A549 (cell line): ENCODE data around the gene DNAI4. TPM values are rescaled to one million over a fixed set of nuclear protein-coding genes. Genes with fewer than 3 reads are reported as not detected.

Experiments
- ATAC-seq, 2 experiments: fragments of 200-7000 bp in 1 of 2; fragments of >200 bp in 1 of 2; cut with Nextera tagmentation in 1 of 2; cut with Tn5 transposase in 1 of 2; 3 replicates each; pipeline versions ENCODE4 v1.8.0 to v1.9.1; 2018 to 2020; ENCODE audit warnings: mild to moderate bottlenecking in 1 of 2, moderate library complexity in 1 of 2
- CTCF ChIA-PET: fragments of 300-600 bp; sonication (Branson Sonifier 250); formaldehyde crosslinking; extraction: SDS; loops from one replicate; lab custom pipeline; 2021; ENCODE audit warnings: antibody characterized with exemption, inconsistent platforms; lab: Yijun Ruan, JAX
- POLR2A ChIA-PET: fragments of 350-600 bp; formaldehyde crosslinking; extraction: SDS; loops from one replicate; lab custom pipeline; 2021; ENCODE audit warnings: antibody characterized with exemption, inconsistent platforms; lab: Yijun Ruan, JAX
- DNase-seq, 2 experiments: peaks; one replicate each; pipeline versions ENCODE4 v3.0.0 to v3.0.0-alpha.2; 2011 to 2016; ENCODE audit warnings: low read depth in 1 of 2, low spot score in 1 of 2
- FAIRE-seq: peaks from 2 replicates; lab custom pipeline; 2011; peaks lifted over from hg19 to GRCh38; lab: Jason Lieb, UNC
- H3K27ac ChIP-seq, 2 experiments: fragments of >200 bp; sonication (Bioruptor Twin); formaldehyde crosslinking; 3 replicates each; pipeline ENCODE4 v1.5.1; 2016 to 2017
- H3K4me1 ChIP-seq: fragments of >200 bp; sonication (Bioruptor Twin); formaldehyde crosslinking; 3 replicates; pipeline ENCODE4 v1.6.1; 2016
- H3K4me2 ChIP-seq: fragments of >200 bp; sonication (Bioruptor Twin); formaldehyde crosslinking; 3 replicates; pipeline ENCODE4 v1.6.1; 2016
- H3K4me3 ChIP-seq: fragments of >200 bp; sonication (Bioruptor Twin); formaldehyde crosslinking; 3 replicates; pipeline ENCODE4 v1.5.1; 2016
- H3K9me3 ChIP-seq: fragments of >200 bp; sonication (Bioruptor Twin); formaldehyde crosslinking; 3 replicates; pipeline ENCODE4 v1.6.1; 2016
- ATOH8 ChIP-seq: fragments of 250-450 bp; sonication (Bioruptor Pico); IDR thresholded peaks from 2 replicates; pipeline ENCODE4 v1.5.0; 2020; ENCODE audit warnings: low read depth, mild to moderate bottlenecking, moderate library complexity
- BCL3 ChIP-seq: fragments of >200 bp; sonication (Bioruptor Twin); formaldehyde crosslinking; IDR thresholded peaks from 3 replicates; pipeline ENCODE4 v1.6.1; 2016
- CBX8 ChIP-seq: fragments of 200-600 bp; sonication (generic); IDR thresholded peaks from 2 replicates; pipeline ENCODE4 v1.6.1; 2016
- EP300 ChIP-seq, 2 experiments: fragments of >200 bp; sonication (Bioruptor Twin); formaldehyde crosslinking; IDR thresholded peaks; 2 replicates in 1 of 2; 3 replicates in 1 of 2; pipeline ENCODE4 v1.6.1; 2016 to 2017
- FOSB ChIP-seq: fragments of 250-450 bp; sonication (Bioruptor Pico); IDR thresholded peaks from 2 replicates; pipeline ENCODE4 v1.5.0; 2020; ENCODE audit warnings: mild to moderate bottlenecking, moderate library complexity
- HEYL ChIP-seq: fragments of 250-450 bp; sonication (Bioruptor Pico); IDR thresholded peaks from 2 replicates; pipeline ENCODE4 v1.8.0; 2021; ENCODE audit warnings: mild to moderate bottlenecking, moderate library complexity
- HMGXB4 ChIP-seq: fragments of 250-450 bp; sonication (Bioruptor Pico); IDR thresholded peaks from 2 replicates; pipeline ENCODE4 v1.5.0; 2021; ENCODE audit warnings: mild to moderate bottlenecking, moderate library complexity, borderline replicate concordance
- HOXB13 ChIP-seq: fragments of 250-450 bp; sonication (Bioruptor Pico); IDR thresholded peaks from 2 replicates; pipeline ENCODE4 v1.5.0; 2020; ENCODE audit warnings: low read depth, mild to moderate bottlenecking, moderate library complexity
- KDM5A ChIP-seq: fragments of 200-600 bp; sonication (generic); IDR thresholded peaks from 2 replicates; pipeline ENCODE4 v1.6.1; 2016; ENCODE audit warnings: antibody characterized with exemption, mild to moderate bottlenecking
- MAFK ChIP-seq: fragments of 450-650 bp; IDR thresholded peaks from 2 replicates; pipeline ENCODE4 v1.6.1; 2014; ENCODE audit not compliant: partially characterized antibody
- MAZ ChIP-seq: fragments of 150-350 bp; IDR thresholded peaks from 2 replicates; pipeline ENCODE4 v1.6.1; 2014; ENCODE audit warnings: antibody characterized with exemption, low read depth, low read length, borderline replicate concordance
- REST ChIP-seq: fragments of 200-600 bp; sonication (generic); IDR thresholded peaks from 2 replicates; pipeline ENCODE4 v1.6.1; 2016; ENCODE audit warnings: antibody characterized with exemption, mild to moderate bottlenecking, moderate library complexity
- ZNF302 ChIP-seq: fragments of 250-450 bp; sonication (Bioruptor Pico); IDR thresholded peaks from 2 replicates; pipeline ENCODE4 v1.9.0; 2021; ENCODE audit warnings: inconsistent platforms, mild to moderate bottlenecking, moderate library complexity
- WGBS: methylation state at CpG from one replicate; pipeline ENCODE4 v1.1.6; 2017; ENCODE audit errors: missing lambda C conversion rate; 5-methylcytosine and 5-hydroxymethylcytosine counted together
- polyA plus RNA-seq, 4 experiments: library from polyadenylated mRNA; depleted of rRNA in 3 of 4; stranded (reverse); fragments of >200 nt; fragmentation: RNase III in 1 of 4; extraction: RNeasy Plus Mini Kit Qiagen cat#74134 plus additional on column Dnase treatment in 1 of 4; gene quantifications; 2 replicates in 3 of 4; 3 replicates in 1 of 4; pipeline ENCODE4 v1.2.3, GENCODE V29; 2011 to 2017
- TF ChIP-seq, protein P1 (sequence below): fragments of >200 bp; sonication (Bioruptor Twin); formaldehyde crosslinking; IDR thresholded peaks from 3 replicates; pipeline ENCODE4 v1.5.1; 2016

DNAI4 gene
- polyA plus RNA-seq, 2 of the 4 experiments (the other 2 are of a cell fraction) = 1.3 to 4.7 TPM

DNA sequence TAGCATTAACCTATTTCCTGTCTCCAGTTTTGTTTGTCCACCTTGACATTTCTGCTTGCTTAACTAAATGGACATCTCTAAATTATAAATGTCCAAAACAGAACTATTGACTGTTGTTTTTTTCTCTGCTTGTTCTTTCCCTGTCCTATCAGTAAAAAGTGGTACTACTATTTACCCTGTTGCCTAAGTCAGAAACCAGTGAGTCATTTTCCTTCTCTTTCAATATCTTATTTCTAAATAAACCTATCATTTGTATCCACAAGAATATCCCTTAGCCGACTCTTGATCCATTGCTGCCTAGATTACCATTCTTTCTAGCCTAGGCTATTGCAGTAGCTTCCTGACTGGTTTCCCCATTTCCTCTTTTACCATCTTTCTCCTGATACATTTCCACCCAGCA lies 22.6 kb upstream of the DNAI4 start:
- H3K4me1 ChIP-seq = peaks cover 60% of the 10 kb centered on the region
- CTCF ChIA-PET = no interaction called here
- H3K4me3 ChIP-seq = no peak overlapping the region
- FAIRE-seq (no peak), DNase-seq (no peak), ATAC-seq (no peak)
- H3K4me2 ChIP-seq = no peak overlapping the region
- peak overlapping the region in 1 of 2 experiments; percentile 34; a peak in 1 of 6 replicates for H3K27ac ChIP-seq
- no peaks in the 10 kb centered on the region for H3K9me3 ChIP-seq
- WGBS = 86% methylated on average over 1 of the region's 1 CpG
- POLR2A ChIA-PET = no interaction called here
- TF ChIP-seq REST = no peak

GRCh38 chr1:66945316-66945715 lies 20.7 kb upstream of the DNAI4 start:
- H3K27ac ChIP-seq = peak overlapping the region; percentile 73 to 86; a peak in 5 of 6 replicates
- H3K9me3 ChIP-seq = no peaks in the 10 kb centered on the region
- ATAC-seq (no peak), DNase-seq (no peak), FAIRE-seq (no peak)
- ChIA-PET POLR2A (interaction anchor here (0.8 to 1.6 kb wide), 2 partner anchors 15 to 20 kb away, joined by 4 to 16 read pairs; partner anchors contain the start of gene MIER1), CTCF (interaction anchor here (1.0 kb wide), 1 partner anchor 16 kb away, joined by 3 read pairs; no protein-coding TSS in a partner anchor)
- no peak overlapping the region for H3K4me3 ChIP-seq
- WGBS = 72% methylated on average over 3 of the region's 3 CpGs
- TF ChIP-seq EP300 (IDR thresholded peaks at IDR 0.05) (no peak), ATOH8 (CRISPR knock-in tag) (no peak), MAFK (no peak), FOSB (no peak), HOXB13 (CRISPR knock-in tag) (no peak), CBX8 (no peak), HMGXB4 (CRISPR knock-in tag) (no peak), HEYL (CRISPR knock-in tag) (no peak), ZNF302 (no peak), KDM5A (no peak), BCL3 (no peak), MAZ (no peak)
- TF ChIP-seq, protein P1, sequence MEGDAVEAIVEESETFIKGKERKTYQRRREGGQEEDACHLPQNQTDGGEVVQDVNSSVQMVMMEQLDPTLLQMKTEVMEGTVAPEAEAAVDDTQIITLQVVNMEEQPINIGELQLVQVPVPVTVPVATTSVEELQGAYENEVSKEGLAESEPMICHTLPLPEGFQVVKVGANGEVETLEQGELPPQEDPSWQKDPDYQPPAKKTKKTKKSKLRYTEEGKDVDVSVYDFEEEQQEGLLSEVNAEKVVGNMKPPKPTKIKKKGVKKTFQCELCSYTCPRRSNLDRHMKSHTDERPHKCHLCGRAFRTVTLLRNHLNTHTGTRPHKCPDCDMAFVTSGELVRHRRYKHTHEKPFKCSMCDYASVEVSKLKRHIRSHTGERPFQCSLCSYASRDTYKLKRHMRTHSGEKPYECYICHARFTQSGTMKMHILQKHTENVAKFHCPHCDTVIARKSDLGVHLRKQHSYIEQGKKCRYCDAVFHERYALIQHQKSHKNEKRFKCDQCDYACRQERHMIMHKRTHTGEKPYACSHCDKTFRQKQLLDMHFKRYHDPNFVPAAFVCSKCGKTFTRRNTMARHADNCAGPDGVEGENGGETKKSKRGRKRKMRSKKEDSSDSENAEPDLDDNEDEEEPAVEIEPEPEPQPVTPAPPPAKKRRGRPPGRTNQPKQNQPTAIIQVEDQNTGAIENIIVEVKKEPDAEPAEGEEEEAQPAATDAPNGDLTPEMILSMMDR = no peak
- peaks cover 62% of the 10 kb centered on the region for H3K4me1 ChIP-seq
- peak overlapping the region; percentile 66 for H3K4me2 ChIP-seq
